Measurements from ENCODE around the gene C5orf24.
"Not testable (repeated sequence)": the region's sequence is repeated elsewhere in the genome, so short reads cannot be mapped to it uniquely, and the experiment has no call there.

C5orf24 gene

DNA sequence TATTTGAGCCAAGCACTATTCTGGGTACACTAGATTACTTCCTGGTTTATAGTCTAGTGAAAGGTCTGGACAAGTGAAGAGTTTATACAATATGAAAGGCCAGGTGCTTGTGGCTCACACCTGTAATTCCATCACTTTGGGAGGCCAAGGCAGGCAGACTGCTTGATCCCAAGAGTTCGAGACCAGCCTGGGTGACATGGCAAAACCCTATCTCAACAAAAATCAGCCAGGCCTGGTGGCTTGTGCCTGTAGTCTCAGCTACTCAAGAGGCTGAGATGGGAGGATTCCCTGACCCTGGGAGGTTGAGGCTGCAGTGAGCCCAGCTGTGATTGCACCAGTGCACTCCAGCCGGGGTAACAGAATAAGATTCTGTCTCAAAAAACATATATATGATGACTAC is 18.9 kb downstream of the C5orf24 start:
- FAIRE-seq = no peak

DNA sequence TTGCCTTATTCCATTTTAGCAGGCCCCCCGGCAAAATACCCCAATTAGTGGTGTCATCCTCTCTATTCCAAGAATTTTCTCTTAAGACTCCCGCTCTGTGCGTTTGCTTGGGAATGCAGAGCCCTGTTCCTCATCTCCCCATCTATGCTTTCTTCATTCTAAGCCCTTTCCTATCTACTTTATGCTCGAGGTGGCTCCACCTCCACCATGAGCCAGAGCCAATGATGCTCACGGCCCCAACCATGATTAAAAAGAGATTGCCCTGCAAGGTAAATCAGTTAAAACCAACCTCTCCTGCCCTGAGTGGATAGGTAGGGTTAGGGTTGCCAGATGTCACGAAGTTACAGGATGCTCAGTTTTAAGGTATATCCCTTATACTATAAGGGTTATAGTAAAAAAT is 27.7 kb downstream of the C5orf24 start:
- no peak for FAIRE-seq

DNA sequence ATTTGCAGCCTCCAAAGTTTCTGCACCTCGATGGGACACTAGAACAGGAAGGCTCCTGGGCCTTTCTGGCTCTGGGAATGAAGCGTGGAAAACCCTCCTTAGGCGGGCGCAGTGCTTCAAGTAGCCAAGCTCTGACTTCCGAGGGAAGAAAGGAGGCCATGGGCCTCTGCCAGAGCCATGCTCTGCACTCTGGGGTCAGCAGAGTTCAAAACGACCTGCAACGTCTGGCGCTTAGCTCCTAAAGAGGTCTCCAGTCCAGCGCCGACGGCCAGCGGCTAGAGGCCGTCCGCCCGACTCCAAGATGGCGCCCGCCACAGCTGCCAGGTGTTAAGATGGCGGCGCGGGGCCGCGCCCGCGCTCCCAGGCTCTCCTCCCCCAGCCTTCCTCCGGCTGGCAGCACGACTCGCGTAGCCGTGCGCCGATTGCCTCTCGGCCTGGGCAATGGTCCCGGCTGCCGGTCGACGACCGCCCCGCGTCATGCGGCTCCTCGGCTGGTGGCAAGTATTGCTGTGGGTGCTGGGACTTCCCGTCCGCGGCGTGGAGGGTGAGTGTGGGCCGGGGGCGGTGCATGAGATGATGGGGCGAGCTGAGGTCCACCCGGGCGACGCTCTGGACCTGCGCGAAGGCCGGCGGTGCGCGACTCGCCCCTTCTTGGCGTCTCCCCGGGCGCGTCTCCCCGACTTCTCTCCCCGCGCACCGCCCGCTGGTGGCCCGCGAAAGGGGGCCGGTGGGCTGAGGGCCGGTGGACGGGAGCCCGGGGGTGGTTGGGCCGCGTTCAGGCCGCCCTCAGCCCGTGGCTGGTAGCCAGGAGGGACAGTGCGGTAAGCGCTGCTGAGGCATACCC is 28.4 kb downstream of the C5orf24 start, which contains the start of gene TXNDC15:
TSS of gene TXNDC15 (plus strand) at position 385 of the 844 bp plus-strand sequence. CDS start at position 442, 57 bp downstream.
- FAIRE-seq = no peak

DNA sequence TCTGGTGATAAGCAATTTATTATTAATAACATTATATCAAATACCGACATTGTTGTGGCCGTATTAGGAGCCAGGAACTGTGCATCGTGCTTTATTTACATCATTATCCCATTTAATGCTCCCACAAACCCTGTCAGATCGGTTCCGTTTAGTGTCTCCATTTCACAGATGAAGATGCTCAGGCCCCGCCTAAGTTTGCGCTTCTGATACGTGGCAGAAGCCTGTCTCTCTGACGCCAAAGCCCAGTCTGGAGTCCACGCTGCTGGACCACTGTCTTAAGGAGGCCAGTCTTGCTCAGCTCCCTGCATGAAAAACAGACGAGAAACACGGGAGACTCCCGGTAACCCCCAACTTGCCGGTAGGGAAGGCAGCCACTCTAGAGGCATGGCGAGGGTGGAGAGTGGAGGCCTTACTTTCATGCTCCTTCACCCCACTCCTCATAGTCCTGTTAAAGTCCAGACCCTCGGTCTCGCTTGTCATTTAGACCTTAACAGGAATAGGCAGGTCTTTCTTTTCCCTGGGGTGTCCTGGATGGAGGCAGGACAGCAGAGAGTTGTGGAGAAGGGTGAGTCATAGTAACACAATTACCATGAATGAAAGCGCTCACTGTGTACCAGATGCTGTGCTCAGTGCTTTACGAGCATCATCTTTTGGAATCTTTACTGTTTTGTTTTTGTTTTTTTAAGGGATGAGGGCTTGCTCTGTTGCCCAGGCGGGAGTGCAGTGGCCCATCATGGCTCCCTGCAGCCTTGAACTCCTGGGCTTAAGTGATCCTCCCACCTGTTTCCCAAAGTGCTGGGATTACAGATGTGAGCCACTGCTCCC is 29.3 kb downstream of the C5orf24 start:
- FAIRE-seq = no peak

DNA sequence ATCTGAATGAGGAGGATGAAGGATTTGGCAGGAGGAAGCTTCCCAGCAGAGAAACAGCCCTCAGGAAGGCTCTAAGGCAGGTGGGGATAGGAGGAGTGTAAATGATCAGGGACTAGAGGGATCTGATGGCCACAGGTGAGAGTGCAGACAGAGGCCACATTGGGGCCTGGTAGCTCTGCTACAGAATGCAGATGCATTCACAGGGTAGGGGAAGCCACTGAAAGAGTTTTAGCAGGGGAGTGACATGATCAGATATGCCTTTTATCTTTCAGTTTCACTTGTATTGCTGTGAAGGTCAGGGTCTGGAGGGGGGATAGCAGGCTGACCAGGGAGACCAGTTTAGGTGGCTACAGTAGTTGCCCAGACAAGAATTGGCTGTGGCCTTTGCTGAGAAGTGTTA is 31.4 kb downstream of the C5orf24 start:
- no peak for FAIRE-seq

DNA sequence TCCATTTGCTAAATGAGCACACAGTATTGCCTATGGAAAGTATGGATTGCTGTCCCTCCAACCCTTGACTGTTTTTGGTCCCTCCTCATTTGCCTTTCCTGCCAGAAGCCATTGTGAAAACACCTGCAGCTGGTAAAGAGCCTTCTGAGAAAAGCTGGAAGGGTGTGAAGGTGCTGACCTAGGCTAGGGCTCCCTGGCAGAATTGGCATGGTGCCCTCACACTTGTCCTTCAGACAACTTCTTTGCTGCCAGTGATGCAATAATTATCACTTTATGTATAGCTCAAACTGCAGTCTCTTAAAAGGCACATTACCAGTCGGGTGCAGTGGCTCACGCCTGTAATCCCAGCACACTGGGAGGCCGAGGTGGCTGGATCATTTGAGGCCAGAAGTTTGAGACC is 32.6 kb downstream of the C5orf24 start:
- FAIRE-seq = no peak

DNA sequence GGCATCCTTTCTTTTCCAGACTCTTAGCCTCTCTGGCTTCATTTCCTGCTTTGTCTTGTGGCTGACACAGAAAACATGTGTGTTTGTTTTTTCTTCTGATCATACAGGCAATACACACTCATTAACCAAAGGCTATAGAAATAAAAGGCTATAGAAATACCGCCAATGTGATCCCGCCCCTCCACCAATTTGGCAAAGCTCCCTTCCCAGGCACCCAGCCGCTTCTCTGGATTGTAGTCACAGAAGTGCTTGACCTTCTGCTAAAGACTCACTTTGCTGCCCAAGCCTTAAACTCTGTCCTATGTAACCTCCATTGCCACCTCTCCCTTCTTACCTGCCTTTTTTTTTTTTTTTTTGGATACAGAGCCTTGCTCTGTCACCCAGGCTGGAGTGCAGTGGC is 33.7 kb downstream of the C5orf24 start:
- no peak for FAIRE-seq

DNA sequence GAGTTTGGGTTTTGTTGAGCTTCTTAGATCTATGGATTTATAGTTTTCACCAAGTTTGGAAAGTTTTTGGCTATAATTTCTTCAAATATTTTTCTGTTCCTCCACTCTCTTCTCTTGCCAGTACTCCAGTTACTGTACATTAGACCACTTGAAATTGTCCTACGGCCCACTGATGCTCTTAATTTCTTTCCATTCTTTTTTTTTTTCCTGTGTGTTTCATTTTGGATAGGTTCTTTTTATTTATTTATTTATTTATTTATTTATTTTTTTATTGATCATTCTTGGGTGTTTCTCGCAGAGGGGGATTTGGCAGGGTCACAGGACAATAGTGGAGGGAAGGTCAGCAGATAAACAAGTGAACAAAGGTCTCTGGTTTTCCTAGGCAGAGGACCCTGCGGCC is 35.2 kb downstream of the C5orf24 start:
- FAIRE-seq = not testable (repeated sequence)

DNA sequence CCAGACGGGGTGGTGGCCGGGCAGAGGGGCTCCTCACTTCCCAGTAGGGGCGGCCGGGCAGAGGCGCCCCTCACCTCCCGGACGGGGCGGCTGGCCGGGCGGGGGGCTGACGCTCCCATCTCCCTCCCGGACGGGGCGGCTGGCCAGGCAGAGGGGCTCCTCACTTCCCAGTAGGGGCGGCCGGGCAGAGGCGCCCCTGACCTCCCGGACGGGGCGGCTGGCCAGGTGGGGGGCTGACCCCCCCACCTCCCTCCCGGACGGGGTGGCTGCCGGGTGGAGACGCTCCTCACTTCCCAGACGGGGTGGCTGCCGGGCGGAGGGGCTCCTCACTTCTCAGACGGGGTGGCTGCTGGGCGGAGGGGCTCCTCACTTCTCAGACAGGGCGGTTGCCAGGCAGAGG is 35.9 kb downstream of the C5orf24 start:
- not testable (repeated sequence) for FAIRE-seq

DNA sequence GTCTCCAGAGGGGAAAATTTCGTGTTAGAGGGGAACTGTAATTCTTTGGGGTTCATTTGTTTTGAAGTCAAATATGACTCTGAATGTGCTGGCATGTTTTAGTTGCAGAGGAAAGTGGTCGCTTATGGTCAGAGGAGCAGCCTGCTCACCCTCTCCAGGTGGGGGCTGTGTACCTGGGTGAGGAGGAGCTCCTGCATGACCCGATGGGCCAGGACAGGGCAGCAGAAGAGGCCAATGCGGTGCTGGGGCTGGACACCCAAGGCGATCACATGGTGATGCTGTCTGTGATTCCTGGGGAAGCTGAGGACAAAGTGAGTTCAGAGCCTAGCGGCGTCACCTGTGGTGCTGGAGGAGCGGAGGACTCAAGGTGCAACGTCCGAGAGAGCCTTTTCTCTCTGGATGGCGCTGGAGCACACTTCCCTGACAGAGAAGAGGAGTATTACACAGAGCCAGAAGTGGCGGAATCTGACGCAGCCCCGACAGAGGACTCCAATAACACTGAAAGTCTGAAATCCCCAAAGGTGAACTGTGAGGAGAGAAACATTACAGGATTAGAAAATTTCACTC is 41.9 kb downstream of the C5orf24 start:
- no peak for FAIRE-seq

DNA sequence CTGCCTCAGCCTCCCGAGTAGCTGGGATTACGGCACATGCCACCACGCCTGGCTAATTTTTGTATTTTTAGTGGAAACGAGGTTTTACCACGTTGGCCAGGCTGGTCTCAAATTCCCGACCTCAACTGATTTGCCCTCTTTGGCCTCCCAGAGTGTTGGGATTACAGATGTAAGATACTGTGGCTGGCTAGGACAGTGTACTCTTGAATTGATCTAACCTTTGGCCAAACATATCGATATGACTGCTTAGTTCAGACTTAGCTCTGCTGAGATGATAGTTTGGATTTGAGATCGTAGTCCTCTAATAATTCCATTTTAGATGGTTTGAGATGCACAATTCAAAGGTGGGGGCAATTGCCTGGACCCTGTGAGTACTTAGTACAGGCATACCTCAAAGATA is 43.6 kb downstream of the C5orf24 start:
- FAIRE-seq = no peak

DNA sequence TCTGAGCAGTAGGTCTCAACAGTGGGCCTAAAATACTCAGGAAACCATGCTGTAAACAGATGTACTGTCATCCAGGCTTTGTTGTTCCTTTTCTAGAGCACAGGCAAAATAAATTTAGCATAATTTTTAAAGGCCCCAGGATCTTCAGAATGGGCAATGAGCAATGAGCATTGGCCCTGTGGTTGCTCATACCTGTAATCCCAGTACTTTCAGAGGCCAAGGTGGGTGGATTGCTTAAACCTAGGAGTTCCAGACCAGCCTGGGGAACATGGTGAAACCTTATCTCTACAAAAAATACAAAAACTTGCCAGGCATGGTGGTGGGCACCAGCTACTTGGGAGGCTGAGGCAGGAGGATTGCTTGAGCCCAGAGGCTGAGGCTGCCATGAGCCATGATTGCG is 45.7 kb downstream of the C5orf24 start:
- no peak for FAIRE-seq

DNA sequence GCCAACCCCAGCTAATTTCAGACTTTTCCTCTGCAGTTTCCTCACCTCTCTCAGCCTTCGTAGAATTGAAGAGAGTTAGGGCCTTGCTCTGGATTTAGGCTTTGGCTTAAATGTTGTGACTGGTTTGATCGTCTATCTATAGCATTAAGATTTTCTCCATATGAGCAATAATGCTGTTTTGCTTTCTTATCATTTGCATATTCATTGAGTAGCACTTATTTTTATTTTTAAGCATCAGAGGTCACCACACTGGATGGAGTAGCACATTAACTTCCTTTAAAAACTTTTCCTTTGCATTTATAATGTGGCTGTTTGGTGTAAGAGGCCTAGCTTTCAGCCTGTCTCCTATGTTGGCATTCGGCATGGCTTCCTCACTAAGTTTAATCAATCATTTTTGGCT is 46.5 kb downstream of the C5orf24 start:
- FAIRE-seq = no peak

DNA sequence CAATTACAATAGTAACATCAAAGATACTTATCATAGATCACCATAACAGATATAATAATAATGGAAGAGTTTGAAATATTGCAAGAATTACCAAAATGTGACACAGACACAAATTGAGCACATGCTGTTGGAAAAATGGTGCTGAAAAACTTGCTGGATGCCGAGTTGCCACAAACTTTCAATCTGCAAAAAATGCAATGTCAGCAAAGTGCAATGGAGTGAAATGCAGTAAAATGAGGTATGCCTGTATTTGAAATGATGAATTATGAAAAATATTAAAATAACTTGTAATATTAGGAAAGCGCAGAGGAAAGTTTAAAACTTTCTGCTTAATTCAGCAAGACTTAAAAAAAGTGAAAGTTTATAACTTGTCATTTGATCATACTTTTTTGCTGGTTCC is 47.2 kb downstream of the C5orf24 start:
- no peak for FAIRE-seq

DNA sequence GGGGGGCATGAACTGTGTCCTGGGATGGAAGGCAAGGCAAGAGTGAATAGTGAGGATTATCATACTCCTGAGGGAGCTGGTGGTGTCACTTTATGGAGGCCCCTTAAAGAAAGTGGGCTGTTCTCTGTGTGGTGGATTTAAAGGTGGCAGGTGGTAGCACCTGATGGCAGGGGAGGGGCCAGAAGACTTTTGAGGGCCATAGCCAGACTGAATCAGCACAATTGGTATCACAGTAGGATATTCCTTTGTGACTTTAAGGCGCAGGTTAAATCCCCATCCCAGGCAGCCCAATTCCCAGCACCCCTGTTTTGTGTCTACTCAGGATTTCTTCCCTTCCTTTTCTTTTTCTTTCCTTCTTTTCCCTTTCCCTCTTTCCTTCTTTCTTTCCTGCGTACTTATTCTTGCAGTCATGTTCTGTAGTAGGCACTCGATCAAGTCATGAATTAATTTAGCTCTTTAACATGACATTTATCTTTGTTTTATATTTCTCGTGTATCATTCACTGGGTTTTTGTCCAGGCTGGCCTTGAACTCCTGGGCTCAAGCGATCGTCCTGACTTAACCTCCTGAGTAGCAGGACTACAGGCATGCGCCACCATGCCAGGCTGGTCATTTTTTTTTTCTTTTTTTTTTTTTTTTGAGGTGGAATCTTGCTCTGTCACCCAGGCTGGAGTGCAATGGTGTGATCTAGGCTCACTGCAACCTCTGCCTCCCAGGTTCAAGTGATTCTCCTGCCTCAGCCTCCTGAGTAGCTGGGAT is 48.2 kb downstream of the C5orf24 start:
- no peak for FAIRE-seq

DNA sequence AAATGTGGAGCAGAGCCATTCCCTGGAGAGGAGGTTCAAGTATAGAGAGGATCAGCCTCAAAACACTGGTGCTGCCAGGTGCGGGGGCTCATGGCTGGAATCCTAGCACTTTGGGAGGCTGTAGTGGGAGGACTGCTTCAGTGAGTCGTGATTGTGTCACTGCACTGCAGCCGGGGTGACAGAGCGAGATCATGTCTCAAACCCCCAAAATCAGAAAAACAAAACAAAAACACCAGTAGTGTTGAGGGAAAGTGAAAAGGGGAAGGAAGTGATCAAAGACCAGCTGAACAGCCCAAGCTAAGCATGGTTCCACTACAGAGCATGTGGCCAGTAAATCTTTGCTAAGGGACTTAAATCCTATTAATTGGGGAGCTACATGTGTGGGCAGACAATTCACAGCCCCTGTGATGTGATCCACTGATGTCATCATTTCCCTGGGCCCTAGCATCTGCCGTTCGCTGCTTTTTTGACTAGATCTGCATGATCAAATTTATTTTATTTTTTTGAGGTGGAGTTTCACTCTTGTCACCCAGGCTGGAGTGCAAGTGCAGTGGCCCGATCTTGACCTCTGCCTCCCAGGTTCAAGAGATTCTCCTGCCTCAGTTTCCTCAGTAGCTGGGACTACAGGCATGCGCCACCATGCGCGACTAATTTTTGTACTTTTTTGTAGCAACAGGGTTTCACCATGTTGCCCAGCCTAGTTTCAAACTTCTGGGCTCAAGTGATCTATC is 56.5 kb downstream of the C5orf24 start:
- no peak for FAIRE-seq

DNA sequence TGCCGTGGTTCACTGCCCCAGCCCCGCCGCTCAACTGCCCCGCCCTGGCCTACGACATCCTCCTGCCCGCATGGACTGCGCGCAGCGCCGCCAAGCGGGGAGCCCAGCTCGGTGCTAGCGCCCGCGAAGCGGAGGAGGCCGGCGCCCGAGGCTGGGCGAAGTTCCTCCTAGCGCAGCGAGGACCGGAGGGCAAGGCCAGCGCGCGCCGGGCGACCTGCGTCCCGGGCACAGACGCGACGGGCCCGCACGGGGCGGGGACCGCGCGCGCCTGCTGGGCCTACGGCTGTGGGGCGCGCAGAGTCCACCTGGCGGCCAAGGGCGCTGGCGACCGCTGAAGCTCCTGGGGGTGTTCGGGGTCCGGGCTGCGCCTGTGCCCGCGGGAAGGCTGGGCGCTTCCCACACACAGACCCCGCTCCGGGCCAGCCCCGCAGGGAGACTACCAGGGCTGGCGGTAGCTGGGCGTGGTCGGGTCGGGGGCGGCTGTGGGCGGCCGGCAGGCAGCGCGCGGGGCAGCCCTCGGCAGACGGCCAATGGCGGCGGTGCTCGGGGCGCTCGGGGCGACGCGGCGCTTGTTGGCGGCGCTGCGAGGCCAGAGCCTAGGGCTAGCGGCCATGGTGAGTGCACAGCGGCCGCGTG is 59.0 kb downstream of the C5orf24 start, which contains the start of gene PCBD2:
TSS of gene PCBD2 (plus strand) at position 522 of the 636 bp plus-strand sequence. CDS start at position 531, 9 bp downstream.
- FAIRE-seq = no peak

DNA sequence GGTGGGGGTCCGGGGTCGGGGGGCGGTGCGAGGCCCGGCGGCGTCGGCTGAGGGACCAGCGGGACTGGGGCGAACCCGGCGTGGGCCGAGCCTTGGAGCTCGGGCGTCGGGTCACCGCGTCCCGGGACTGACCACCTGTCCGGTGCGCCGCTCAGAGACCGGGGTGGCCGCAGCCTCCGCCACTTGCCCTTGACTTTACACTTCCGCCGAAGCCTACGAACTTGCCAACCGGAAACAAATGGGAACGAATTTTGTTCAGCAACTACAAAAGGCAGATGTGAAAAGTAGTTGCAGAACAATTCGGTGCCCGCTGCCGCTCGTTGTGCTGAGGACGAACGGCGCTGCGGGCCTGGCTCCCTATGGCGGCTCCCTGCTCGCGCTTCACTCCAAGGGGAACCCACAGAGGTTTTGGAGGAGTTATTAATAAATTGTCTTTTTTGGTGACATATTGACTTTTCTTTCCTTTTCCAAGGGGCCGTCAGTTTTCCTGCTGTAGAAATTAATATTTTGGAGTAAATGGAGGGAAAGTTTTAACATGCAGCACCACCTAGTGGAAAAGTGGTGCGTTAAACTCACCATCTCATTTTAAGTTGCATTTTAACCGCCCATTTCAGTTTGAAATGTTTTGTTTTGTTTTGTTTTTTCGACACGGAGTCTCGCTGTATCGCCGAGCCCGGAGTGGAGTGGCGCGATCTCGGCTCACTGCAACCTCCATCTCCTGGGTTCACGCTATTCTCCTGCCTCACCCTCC is 59.7 kb downstream of the C5orf24 start:
- FAIRE-seq = peak; percentile 70

DNA sequence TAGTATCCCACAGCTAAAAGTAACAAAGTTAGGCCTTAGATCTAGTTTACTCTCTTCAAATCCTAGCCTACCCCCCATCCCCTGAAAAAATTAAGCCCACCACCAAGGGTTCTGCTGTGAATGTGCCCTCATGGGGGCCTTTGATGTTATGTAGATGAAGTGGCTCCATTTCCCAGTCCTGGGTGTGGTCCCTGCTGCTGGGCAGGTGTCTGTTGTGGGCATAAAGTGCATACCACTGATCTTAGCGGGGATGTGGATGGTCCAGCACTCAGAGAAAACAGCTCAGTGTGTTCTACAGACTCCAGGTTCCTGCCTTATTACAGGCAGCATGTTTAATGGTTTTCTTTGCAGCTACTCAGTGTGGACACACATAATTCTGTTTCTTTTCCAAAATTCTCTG is 61.0 kb downstream of the C5orf24 start:
- FAIRE-seq = no peak

Data from endometrium (tissue), 2 donors.